Measurements from ENCODE around the gene ACBD6.

GRCh38 chr1:180500689-180501088 is 1.7 kb downstream of the ACBD6 start:
- TF ChIP-seq CTCF (conservative IDR thresholded peaks at IDR 0.05; ENCODE audit: low read length): no peak
- no peak for TF ChIP-seq EZH2phosphoT487 (IDR thresholded peaks at IDR 0.05; ENCODE audit: borderline replicate concordance)
